ENCODE results near the gene TMEM258. TPM values are rescaled to one million over a fixed set of nuclear protein-coding genes. Genes with fewer than 3 reads are reported as not detected.

Gene TMEM258
- total and polyA plus RNA-seq, 2 experiments from 2014 or later, result 71.3 to 519 TPM

DNA sequence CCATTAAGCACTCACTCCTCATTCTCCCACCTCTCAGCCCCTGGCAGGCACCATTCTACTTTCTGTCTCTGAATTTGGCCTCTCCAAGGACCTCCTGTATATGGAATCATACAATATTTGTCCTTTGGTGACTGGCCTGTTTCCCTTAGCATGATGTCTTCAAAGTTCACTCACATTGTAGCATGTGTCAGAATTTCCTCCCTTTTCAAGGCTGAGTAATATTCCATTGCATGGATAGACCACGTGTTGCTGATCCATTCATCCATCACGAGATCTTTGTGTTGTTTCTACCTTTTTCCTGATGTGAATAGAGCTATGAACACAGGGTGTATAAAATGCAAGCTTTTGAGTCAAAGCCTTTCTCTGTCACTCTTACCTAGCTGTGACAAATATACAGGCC lies 47.3 kb upstream of the TMEM258 start:
- peaks cover 26% of the 10 kb centered on the region; the same call in 1 of the 2 replicates for H3F3A ChIP-seq (replicated peaks; ENCODE audit: low read depth)
- no peak for ATAC-seq
- Mint-ChIP-seq H3K27me3 (ENCODE audit: insufficient read depth, low read depth, poor library complexity) (peaks cover 12% of the 10 kb centered on the region), H3K27ac (no peak overlapping the region), H3K36me3 (ENCODE audit: low read depth) (peaks cover 87% of the 10 kb centered on the region), H3K9me3 (no peaks in the 10 kb centered on the region), H3K4me3 (no peak overlapping the region), H3K4me1 (peaks cover 18% of the 10 kb centered on the region)
- H3K4me2 ChIP-seq, result no peak overlapping the region
- H3K4me3 ChIP-seq, result no peak overlapping the region
- H4K20me1 ChIP-seq (replicated peaks; ENCODE audit: insufficient read depth), result peaks cover 47% of the 10 kb centered on the region
- H3K79me2 ChIP-seq (replicated peaks; ENCODE audit: insufficient read depth), result peaks cover 56% of the 10 kb centered on the region
- H3K9me2 ChIP-seq (ENCODE audit: insufficient read depth), result no peaks in the 10 kb centered on the region
- no peak for TF ChIP-seq CREB1 (CRISPR knock-in tag; IDR thresholded peaks at IDR 0.05; ENCODE audit: low read depth)
- TF ChIP-seq, protein P1, sequence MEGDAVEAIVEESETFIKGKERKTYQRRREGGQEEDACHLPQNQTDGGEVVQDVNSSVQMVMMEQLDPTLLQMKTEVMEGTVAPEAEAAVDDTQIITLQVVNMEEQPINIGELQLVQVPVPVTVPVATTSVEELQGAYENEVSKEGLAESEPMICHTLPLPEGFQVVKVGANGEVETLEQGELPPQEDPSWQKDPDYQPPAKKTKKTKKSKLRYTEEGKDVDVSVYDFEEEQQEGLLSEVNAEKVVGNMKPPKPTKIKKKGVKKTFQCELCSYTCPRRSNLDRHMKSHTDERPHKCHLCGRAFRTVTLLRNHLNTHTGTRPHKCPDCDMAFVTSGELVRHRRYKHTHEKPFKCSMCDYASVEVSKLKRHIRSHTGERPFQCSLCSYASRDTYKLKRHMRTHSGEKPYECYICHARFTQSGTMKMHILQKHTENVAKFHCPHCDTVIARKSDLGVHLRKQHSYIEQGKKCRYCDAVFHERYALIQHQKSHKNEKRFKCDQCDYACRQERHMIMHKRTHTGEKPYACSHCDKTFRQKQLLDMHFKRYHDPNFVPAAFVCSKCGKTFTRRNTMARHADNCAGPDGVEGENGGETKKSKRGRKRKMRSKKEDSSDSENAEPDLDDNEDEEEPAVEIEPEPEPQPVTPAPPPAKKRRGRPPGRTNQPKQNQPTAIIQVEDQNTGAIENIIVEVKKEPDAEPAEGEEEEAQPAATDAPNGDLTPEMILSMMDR (conservative IDR thresholded peaks at IDR 0.05; ENCODE audit: low read depth in 2 of 2), result no peak
- TF ChIP-seq, protein P2, sequence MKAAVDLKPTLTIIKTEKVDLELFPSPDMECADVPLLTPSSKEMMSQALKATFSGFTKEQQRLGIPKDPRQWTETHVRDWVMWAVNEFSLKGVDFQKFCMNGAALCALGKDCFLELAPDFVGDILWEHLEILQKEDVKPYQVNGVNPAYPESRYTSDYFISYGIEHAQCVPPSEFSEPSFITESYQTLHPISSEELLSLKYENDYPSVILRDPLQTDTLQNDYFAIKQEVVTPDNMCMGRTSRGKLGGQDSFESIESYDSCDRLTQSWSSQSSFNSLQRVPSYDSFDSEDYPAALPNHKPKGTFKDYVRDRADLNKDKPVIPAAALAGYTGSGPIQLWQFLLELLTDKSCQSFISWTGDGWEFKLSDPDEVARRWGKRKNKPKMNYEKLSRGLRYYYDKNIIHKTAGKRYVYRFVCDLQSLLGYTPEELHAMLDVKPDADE (IDR thresholded peaks at IDR 0.05), result no peak
- TF ChIP-seq NANOG (IDR thresholded peaks at IDR 0.05; ENCODE audit: borderline replicate concordance), result no peak
- TF ChIP-seq STAT1 (IDR thresholded peaks at IDR 0.05; ENCODE audit: unreplicated experiment), result no peak
- TF ChIP-seq EZH2phosphoT487 (IDR thresholded peaks at IDR 0.05; ENCODE audit: unreplicated experiment), result no peak
- no peak for TF ChIP-seq ZNF331 (CRISPR knock-in tag; IDR thresholded peaks at IDR 0.05; ENCODE audit: low read depth)
- no peak for TF ChIP-seq EZH2 (IDR thresholded peaks at IDR 0.05; ENCODE audit: low read depth, unreplicated experiment)
- TF ChIP-seq, protein P3, sequence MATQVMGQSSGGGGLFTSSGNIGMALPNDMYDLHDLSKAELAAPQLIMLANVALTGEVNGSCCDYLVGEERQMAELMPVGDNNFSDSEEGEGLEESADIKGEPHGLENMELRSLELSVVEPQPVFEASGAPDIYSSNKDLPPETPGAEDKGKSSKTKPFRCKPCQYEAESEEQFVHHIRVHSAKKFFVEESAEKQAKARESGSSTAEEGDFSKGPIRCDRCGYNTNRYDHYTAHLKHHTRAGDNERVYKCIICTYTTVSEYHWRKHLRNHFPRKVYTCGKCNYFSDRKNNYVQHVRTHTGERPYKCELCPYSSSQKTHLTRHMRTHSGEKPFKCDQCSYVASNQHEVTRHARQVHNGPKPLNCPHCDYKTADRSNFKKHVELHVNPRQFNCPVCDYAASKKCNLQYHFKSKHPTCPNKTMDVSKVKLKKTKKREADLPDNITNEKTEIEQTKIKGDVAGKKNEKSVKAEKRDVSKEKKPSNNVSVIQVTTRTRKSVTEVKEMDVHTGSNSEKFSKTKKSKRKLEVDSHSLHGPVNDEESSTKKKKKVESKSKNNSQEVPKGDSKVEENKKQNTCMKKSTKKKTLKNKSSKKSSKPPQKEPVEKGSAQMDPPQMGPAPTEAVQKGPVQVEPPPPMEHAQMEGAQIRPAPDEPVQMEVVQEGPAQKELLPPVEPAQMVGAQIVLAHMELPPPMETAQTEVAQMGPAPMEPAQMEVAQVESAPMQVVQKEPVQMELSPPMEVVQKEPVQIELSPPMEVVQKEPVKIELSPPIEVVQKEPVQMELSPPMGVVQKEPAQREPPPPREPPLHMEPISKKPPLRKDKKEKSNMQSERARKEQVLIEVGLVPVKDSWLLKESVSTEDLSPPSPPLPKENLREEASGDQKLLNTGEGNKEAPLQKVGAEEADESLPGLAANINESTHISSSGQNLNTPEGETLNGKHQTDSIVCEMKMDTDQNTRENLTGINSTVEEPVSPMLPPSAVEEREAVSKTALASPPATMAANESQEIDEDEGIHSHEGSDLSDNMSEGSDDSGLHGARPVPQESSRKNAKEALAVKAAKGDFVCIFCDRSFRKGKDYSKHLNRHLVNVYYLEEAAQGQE (IDR thresholded peaks at IDR 0.05; ENCODE audit: unreplicated experiment), result no peak
- TF ChIP-seq ZNF114 (CRISPR knock-in tag; IDR thresholded peaks at IDR 0.05), result no peak
- TF ChIP-seq JUNB (IDR thresholded peaks at IDR 0.05; ENCODE audit: unreplicated experiment), result no peak
- TF ChIP-seq POLR2AphosphoS5 (IDR thresholded peaks at IDR 0.05; ENCODE audit: low read depth), result no peak
- TF ChIP-seq, protein P4, sequence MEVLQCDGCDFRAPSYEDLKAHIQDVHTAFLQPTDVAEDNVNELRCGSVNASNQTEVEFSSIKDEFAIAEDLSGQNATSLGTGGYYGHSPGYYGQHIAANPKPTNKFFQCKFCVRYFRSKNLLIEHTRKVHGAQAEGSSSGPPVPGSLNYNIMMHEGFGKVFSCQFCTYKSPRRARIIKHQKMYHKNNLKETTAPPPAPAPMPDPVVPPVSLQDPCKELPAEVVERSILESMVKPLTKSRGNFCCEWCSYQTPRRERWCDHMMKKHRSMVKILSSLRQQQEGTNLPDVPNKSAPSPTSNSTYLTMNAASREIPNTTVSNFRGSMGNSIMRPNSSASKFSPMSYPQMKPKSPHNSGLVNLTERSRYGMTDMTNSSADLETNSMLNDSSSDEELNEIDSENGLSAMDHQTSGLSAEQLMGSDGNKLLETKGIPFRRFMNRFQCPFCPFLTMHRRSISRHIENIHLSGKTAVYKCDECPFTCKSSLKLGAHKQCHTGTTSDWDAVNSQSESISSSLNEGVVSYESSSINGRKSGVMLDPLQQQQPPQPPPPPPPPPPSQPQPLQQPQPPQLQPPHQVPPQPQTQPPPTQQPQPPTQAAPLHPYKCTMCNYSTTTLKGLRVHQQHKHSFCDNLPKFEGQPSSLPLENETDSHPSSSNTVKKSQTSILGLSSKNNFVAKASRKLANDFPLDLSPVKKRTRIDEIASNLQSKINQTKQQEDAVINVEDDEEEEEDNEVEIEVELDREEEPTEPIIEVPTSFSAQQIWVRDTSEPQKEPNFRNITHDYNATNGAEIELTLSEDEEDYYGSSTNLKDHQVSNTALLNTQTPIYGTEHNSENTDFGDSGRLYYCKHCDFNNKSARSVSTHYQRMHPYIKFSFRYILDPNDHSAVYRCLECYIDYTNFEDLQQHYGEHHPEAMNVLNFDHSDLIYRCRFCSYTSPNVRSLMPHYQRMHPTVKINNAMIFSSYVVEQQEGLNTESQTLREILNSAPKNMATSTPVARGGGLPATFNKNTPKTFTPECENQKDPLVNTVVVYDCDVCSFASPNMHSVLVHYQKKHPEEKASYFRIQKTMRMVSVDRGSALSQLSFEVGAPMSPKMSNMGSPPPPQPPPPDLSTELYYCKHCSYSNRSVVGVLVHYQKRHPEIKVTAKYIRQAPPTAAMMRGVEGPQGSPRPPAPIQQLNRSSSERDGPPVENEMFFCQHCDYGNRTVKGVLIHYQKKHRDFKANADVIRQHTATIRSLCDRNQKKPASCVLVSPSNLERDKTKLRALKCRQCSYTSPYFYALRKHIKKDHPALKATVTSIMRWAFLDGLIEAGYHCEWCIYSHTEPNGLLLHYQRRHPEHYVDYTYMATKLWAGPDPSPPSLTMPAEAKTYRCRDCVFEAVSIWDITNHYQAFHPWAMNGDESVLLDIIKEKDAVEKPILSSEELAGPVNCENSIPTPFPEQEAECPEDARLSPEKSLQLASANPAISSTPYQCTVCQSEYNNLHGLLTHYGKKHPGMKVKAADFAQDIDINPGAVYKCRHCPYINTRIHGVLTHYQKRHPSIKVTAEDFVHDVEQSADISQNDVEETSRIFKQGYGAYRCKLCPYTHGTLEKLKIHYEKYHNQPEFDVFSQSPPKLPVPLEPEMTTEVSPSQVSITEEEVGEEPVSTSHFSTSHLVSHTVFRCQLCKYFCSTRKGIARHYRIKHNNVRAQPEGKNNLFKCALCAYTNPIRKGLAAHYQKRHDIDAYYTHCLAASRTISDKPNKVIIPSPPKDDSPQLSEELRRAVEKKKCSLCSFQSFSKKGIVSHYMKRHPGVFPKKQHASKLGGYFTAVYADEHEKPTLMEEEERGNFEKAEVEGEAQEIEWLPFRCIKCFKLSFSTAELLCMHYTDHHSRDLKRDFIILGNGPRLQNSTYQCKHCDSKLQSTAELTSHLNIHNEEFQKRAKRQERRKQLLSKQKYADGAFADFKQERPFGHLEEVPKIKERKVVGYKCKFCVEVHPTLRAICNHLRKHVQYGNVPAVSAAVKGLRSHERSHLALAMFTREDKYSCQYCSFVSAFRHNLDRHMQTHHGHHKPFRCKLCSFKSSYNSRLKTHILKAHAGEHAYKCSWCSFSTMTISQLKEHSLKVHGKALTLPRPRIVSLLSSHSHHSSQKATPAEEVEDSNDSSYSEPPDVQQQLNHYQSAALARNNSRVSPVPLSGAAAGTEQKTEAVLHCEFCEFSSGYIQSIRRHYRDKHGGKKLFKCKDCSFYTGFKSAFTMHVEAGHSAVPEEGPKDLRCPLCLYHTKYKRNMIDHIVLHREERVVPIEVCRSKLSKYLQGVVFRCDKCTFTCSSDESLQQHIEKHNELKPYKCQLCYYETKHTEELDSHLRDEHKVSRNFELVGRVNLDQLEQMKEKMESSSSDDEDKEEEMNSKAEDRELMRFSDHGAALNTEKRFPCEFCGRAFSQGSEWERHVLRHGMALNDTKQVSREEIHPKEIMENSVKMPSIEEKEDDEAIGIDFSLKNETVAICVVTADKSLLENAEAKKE (CRISPR knock-in tag; IDR thresholded peaks at IDR 0.05), result no peak
- DNase-seq (ENCODE audit: low spot score), result no peak
- H2AFZ ChIP-seq, result no peak overlapping the region
- H3K27ac ChIP-seq (ENCODE audit: low read depth), result no peak overlapping the region
- H3K27me3 ChIP-seq (ENCODE audit: insufficient read depth), result no peaks in the 10 kb centered on the region
- H3K4me1 ChIP-seq (ENCODE audit: insufficient read depth), result peaks cover 13% of the 10 kb centered on the region
- H3K36me3 ChIP-seq (ENCODE audit: insufficient read depth), result peaks cover 60% of the 10 kb centered on the region

Data from GM23338 (cell line).